Mononuclear cell (primary cell): ENCODE results near the gene SUPT6H. TPM values are rescaled to one million over a fixed set of nuclear protein-coding genes. Genes with fewer than 3 reads are reported as not detected.
"Not testable (repeated sequence)": the region's sequence is repeated elsewhere in the genome, so short reads cannot be mapped to it uniquely, and the experiment has no call there.

Source experiments
- H3K27me3 ChIP-seq: 2 replicates; pipeline ENCODE4 v1.6.0; 2011; ENCODE audit warnings: low read length, control low read depth; ENCODE audit not compliant: insufficient read depth
- H3K4me1 ChIP-seq: 2 replicates; pipeline ENCODE4 v1.5.1; 2011; ENCODE audit warnings: mild to moderate bottlenecking, low read length, control low read depth; ENCODE audit not compliant: insufficient read depth
- H3K4me3 ChIP-seq: 2 replicates; pipeline ENCODE4 v1.5.1; 2011; ENCODE audit warnings: mild to moderate bottlenecking, low read length, moderate library complexity
- H3K9me3 ChIP-seq: 2 replicates; pipeline ENCODE4 v1.5.1; 2011; ENCODE audit warnings: low read depth, mild to moderate bottlenecking, control low read depth, low read length
- total RNA-seq: library from RNA; depleted of rRNA; stranded (reverse); fragments of >200 nt; gene quantifications from one replicate; pipeline ENCODE4 v1.2.3, GENCODE V29; 2012

Gene SUPT6H
- total RNA-seq, 1 donor, result 80.9 TPM

DNA sequence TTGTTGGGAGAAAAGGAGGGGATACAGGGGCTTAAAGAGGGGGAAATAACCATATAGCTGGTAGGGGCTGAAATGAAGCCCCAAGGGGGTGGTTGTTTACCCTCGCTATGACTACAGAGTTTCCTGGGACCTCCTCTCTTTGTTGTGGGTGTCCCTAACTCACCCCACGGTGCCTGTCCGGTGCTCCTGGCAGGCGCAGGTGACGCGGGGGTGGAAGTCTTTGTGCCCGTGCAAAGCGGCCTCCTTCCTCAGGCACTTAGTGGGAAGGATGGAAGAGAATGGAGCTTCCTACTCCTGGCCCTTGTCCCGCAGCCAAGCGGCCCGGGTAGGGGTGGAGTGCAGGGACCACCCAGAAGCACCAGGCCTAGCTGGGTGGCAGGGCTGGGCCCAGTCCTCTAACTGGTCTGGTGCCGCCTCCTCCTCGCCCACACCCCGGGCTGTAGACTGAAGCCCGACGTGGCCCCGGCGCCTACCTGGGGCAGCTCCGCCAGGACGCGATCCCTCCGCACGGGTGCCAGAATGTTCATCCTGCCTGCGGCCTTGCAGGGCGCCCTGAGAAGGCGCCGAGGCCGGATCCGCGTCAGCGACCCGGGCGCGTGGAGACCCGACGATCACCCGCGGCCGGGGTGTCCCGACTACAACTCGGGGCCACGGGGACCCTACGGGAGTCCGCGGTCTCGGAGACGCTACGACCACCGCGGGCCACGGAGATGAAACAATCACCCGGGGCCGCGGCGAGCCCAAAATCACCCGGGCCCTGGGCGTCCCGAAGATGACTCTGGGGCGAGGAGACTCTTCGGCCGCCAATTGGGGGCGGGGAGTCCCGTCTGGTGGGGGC lies 55.0 kb downstream of the SUPT6H start:
- H3K4me3 ChIP-seq, result peak overlapping the region; percentile 36
- peaks cover 57% of the 10 kb centered on the region for H3K4me1 ChIP-seq
- H3K27me3 ChIP-seq, result peaks cover 2% of the 10 kb centered on the region
- no peaks in the 10 kb centered on the region for H3K9me3 ChIP-seq

DNA sequence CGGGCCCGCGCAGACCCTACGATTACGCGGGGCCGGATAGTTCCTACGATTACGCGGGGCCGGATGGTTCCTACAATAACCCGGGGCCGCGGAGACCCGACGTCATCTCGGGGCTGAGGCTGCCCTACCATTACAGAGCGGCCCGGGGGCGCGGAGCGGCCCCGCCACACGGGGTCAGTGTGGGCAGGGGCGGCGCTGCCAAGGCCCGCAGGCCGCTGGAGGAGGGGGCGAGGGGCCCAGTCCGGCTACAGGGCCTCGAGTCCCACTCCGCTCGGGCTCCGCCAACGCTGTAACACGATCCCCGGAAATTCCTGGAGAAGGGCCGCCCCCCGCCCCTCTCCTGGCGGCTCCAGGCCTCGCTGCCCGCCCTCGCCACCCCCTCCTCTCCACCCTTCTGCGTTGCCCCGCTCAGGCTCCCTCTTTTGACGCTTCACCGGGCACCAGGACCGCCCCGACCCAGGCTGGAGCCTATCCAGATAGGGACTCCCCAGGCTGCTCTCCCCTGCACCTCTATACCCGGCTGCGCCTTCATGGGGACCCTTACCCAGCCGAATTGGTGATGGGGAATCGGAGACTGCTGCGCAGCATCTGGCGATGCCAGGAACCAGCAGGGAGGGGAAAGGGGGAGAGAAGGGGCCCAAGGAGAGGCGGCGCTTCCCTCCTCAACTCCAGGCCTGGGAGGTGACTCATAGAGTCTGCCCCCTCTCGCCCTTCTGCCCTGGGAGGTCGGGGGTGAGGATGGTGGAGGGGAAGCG lies 55.8 kb downstream of the SUPT6H start, which contains the start of gene RAB34:
TSS of gene RAB34 (minus strand) at position 291 of the 755 bp plus-strand sequence. CDS start 602 bp downstream, outside the sequence.
- peaks cover 2% of the 10 kb centered on the region for H3K27me3 ChIP-seq
- peak within 1 kb of the TSS; percentile 36 for H3K4me3 ChIP-seq
- no peaks in the 10 kb centered on the region for H3K9me3 ChIP-seq
- H3K4me1 ChIP-seq, result peaks cover 57% of the 10 kb centered on the region

DNA sequence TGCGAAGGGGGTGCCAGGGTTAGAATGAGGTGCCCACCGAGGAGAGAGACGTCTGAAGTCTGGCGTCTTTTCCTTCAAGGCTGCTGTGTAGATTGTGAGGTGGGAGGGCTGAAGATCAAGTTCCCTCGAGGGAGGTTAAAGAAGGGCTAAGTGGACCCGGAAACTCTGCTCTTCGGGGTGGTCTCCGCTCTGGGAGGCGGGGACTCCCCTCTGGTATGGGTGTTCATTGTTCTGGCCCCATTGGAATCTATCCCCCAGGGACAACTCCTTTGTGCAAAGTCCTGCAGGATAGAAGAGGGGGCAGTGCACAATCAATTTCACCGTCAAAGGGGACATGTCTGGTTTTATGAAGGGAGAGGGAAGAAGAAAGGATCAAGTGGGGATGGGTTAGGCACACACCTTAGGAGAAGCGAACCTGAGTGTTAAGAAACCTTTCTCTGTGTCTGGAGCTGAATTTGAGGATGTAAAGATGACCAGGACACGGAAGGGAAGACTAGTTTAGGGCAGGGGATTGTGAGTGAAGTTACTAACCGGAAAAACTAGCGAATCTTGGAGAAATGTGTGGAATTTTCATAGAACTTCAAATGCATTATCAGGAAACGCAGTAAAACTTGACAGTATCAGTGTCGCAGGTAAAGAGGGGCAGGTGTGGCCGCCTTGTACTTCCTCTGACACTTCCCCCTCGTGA lies 56.5 kb downstream of the SUPT6H start:
- Histone ChIP-seq H3K27me3 (peaks cover 2% of the 10 kb centered on the region), H3K4me3 (no peak overlapping the region)

DNA sequence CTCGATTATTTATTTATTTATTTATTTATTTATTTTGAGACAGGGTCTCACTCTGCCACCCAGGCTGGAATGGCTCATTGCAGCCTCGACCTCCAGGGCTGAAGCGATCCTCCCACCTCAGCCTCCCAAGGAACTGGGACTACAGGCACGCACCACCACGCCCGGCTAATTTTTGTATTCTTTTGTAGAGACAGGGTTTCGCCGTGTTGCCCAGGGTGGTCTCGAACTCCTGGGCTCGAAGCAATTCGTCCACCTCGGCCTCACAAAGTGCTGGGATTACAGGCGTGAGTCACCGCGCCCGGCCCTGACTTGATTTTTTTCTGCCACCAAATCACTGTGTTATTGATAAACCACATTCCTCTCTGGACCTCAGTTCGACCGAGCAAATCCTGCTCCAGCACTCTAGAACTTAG lies 57.0 kb downstream of the SUPT6H start:
- H3K27me3 ChIP-seq, result peaks cover 2% of the 10 kb centered on the region
- H3K4me3 ChIP-seq, result peak overlapping the region; percentile 65
- H3K9me3 ChIP-seq, result no peaks in the 10 kb centered on the region
- peaks cover 62% of the 10 kb centered on the region for H3K4me1 ChIP-seq

More for the DNA sequence above, 56.5 kb downstream of the SUPT6H start:
- H3K9me3 ChIP-seq, result no peaks in the 10 kb centered on the region
- peaks cover 62% of the 10 kb centered on the region for H3K4me1 ChIP-seq

DNA sequence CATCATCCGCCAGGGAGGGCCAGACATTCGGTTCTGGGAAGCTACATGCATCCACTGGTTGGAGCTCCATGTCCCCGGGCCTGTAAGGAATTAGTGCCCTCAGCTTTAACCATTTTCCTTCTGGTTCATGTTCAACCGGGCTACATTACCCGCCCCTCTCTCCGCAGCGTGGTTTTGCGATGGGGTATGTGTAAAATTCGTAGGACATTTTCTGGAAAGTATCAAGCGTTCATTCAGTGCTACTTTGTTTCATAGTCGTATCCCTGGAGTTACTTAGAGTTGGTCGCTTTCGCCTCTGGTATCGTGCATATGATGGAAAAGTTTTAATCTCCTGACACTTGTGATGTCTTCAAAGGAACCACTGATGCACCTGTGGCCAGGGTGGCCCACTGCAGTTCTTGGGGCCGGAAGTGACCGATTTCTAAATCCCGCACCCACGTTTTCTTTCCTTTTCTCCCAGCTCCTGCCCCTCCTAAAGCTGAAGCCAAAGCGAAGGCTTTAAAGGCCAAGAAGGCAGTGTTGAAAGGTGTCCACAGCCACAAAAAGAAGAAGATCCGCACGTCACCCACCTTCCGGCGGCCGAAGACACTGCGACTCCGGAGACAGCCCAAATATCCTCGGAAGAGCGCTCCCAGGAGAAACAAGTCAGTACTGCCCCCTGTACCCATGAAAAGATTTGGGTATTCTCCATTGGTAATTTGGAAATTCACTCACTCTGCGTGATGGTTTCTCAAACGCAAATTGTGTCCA lies 58.4 kb downstream of the SUPT6H start:
- Histone ChIP-seq H3K4me3 (peak overlapping the region; percentile 65), H3K4me1 (peaks cover 74% of the 10 kb centered on the region)

DNA sequence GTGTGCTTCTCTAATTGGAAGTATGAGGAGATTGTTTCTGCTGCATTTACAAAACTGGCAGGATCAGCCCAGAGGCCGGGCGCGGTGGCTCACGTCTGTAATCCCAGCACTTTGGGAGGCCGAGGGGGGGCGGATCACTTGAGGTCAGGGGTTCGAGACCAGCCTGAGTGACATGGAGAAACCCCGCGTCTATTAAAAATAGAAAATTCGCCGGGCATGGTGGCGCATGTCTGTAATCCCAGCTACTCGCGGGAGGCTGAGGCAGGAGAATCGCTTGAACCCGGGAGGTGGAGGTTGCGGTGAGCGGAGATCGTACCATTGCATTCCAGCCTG lies 59.0 kb downstream of the SUPT6H start:
- not testable (repeated sequence) for H3K27me3 ChIP-seq, H3K9me3 ChIP-seq
- peaks cover 79% of the 10 kb centered on the region for H3K4me1 ChIP-seq
- peak overlapping the region; percentile 65 for H3K4me3 ChIP-seq

More for the DNA sequence above, 58.4 kb downstream of the SUPT6H start:
- H3K9me3 ChIP-seq, result no peaks in the 10 kb centered on the region
- peaks cover 2% of the 10 kb centered on the region for H3K27me3 ChIP-seq

DNA sequence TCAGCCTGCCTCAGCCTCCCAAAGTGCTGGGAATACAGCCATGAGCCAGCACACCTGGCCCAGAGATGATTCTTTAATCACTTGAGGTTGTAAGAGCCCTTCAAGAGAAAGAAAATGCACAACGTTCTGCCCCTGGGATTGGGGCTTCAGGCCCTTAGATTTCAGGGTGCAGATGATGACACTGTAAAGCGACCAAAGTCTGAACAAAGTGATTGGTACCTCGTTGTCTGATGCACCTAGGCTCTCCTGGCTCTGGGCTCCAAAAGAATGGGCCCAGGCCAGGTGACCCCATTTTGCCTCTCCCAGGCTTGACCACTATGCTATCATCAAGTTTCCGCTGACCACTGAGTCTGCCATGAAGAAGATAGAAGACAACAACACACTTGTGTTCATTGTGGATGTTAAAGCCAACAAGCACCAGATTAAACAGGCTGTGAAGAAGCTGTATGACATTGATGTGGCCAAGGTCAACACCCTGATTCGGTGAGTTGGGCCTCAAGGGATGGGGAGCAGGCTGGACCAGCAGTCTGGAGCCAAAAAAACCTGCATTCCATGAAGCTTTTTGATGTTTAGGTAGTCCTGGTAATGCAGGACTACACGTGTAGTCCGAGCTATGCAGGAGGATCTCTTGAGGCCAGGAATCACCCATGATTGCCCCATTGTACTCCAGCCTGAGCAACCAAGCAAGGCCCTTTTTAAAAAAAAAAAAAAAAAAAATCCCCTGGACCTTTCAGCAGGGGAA lies 60.6 kb downstream of the SUPT6H start:
- H3K27me3 ChIP-seq, result no peaks in the 10 kb centered on the region
- H3K9me3 ChIP-seq, result no peaks in the 10 kb centered on the region
- H3K4me1 ChIP-seq, result peaks cover 77% of the 10 kb centered on the region
- H3K4me3 ChIP-seq, result no peak overlapping the region

DNA sequence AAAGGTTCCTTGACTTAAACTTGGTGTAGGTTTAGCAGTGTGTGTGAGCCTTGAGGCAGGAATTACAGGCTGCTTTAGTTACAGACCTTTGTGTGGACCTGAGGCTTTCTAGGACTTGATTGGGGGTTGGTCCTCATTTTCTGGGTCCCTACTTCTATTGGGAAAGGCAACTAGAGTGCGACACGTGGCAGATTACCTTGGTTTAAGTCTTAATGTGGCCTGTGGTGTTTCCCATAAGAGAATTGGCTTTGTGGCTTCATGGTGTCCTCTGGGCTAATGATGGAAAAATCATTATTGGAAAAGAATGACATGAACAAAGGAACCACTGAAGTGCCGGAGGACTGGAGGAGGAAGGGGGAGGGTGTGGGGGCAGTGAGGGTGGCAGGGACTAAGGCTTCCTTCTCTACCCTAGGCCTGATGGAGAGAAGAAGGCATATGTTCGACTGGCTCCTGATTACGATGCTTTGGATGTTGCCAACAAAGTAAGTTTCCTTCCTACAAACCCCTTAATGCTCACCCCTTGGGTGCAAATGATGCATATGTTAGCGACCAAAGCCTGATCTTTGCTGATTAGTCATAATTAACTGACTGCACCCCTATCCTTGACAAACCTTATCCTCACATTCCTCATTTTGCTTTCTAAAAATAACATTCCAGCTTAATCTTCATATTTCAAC lies 61.3 kb downstream of the SUPT6H start:
- Histone ChIP-seq H3K27me3 (no peaks in the 10 kb centered on the region), H3K4me1 (peaks cover 79% of the 10 kb centered on the region), H3K4me3 (no peak overlapping the region), H3K9me3 (no peaks in the 10 kb centered on the region)

DNA sequence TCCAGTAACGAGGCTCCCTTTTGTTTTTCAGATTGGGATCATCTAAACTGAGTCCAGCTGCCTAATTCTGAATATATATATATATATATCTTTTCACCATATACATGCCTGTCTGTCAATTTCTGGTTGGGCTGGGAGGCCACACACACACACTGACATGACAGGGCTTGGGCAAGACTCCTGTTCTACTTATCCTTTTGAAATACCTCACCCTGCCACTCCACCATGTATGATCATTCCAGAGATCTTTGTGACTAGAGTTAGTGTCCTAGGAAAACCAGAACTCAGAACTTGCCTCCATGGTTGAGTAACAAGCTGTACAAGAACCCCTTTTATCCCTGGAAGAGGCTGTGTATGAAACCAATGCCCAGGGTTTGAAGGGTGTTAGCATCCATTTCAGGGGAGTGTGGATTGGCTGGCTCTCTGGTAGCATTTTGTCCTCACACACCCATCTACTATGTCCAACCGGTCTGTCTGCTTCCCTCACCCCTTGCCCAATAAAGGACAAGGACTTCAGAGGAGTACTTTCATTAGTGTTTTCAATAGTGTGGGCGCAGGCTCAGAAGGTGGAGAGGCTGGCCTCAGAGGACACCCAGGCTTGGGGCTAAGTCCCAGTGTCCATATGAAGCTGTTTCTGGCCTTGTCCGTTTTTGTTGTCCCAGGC lies 62.0 kb downstream of the SUPT6H start:
- H3K27me3 ChIP-seq, H3K9me3 ChIP-seq, H3K4me3 ChIP-seq: not testable (repeated sequence)
- H3K4me1 ChIP-seq, result peaks cover 76% of the 10 kb centered on the region

DNA sequence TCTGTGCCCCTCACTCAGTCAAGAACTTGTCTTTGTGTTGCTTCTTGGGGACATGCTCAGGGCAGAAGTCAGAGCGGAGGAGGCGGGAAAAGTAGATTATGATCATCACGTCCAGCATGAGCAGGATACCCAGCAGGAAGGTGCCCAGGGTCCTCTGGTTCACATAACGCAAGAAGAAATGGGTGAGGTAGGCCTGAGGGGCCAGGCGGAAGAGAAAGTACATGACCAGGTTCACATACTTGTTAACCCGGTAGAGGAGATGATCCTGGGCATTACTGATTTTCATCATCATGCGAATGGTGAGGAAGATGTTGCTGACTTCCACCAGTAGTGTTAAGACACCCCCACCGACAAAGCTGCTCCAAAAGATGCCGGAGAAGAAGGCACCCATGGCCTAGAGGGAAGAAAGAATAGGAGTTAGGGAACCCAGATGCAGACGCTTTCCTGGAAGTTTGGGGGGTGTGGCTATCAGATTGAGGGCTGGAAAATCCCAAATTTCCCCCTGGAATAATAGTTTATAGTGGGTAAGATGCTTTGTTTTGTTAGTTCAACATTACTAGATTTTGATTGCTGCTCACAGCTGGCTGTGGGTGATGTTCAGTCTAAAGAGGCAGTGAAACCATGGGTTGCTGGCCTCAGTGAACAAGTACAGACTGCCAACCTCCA lies 62.6 kb downstream of the SUPT6H start:
- H3K27me3 ChIP-seq, result no peaks in the 10 kb centered on the region
- H3K4me1 ChIP-seq, result peaks cover 79% of the 10 kb centered on the region
- H3K4me3 ChIP-seq, result no peak overlapping the region
- H3K9me3 ChIP-seq, result no peaks in the 10 kb centered on the region

DNA sequence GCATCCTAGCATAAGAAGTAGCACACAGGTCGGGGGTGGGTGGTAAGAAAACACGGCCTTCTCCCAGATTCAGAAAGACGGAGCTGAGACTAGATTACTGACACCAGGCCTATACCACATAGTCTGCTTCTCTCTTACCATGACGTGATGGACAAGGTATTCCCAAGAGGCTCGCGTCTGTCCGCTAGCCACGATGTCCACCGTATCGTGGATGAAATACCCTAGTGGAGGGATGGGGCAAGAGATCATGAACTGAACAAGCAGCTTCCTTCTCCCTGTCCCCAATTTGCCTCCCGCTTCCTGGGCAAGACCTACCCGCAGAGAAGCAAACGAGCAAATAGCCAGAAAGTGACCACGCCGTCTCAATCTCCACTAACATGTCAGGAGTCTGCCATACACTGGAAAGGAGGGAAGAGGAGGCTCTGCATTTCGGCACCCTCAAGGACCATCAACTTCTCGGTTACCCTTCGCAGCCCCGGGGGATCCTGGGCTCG lies 63.2 kb downstream of the SUPT6H start:
- no peaks in the 10 kb centered on the region for H3K9me3 ChIP-seq
- H3K4me3 ChIP-seq, result no peak overlapping the region
- H3K4me1 ChIP-seq, result peaks cover 82% of the 10 kb centered on the region
- H3K27me3 ChIP-seq, result no peaks in the 10 kb centered on the region

DNA sequence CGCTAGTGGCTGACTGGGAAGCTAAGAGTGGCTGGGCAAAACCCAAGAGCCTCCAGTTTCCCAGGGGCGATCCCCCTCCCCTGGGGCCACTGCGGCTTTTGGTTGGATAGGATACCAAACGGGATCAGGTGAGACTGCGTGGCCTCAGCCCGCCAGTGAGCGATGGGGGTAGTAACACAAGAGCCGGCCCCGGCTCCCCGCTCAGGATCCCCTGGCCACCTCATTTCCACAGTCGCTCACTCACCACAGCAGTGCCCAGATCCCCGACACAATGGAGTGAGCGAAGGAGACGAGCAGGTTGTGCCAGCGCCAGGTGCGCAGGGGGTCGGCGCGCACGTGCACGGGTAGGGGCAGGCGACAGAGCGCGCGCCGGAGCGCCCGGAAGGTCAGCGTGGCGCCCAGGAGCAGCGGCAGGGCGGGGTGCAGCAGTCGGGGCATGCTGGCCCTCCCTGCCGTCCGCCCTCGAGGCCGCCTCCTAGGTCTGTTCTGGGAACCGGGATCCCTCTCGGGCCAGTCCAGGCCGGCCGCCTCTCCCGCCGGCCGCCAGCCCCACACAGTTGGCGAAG lies 63.7 kb downstream of the SUPT6H start:
- Histone ChIP-seq H3K9me3 (no peaks in the 10 kb centered on the region), H3K4me3 (peak overlapping the region; percentile 28), H3K27me3 (no peaks in the 10 kb centered on the region), H3K4me1 (peaks cover 77% of the 10 kb centered on the region)
